K562 (cell line): ENCODE measurements around the gene PAQR8. TPM values are rescaled to one million over a fixed set of nuclear protein-coding genes. Genes with fewer than 3 reads are reported as not detected.

Experiments
- COPS2 ChIP-seq: fragments of 450-650 bp; conservative IDR thresholded peaks from 2 replicates; pipeline ENCODE4 v1.6.1; 2016; ENCODE audit warnings: mild to moderate bottlenecking, moderate library complexity
- CREBBP ChIP-seq: IDR thresholded peaks from one replicate; pipeline ENCODE4 v1.6.1; 2012; ENCODE audit warnings: low read depth, mild to moderate bottlenecking, control low read depth, inconsistent platforms, low read length
- HDAC2 ChIP-seq: fragments of 450-650 bp; IDR thresholded peaks from 2 replicates; pipeline ENCODE4 v1.6.1; 2016; ENCODE audit warnings: mild to moderate bottlenecking
- KAT7 ChIP-seq: sonication (generic); formaldehyde crosslinking; IDR thresholded peaks from 2 replicates; pipeline ENCODE4 v1.8.0; 2022; ENCODE audit warnings: missing genetic modification reagents, mild to moderate bottlenecking, borderline replicate concordance
- MAFK ChIP-seq: IDR thresholded peaks from 2 replicates; pipeline ENCODE4 v1.6.1; 2011; ENCODE audit warnings: low read length, improper control_type of control experiment
- NCOA2 ChIP-seq, 2 experiments: fragments of 450-650 bp; IDR thresholded peaks; 2 replicates each; pipeline ENCODE4 v1.6.1; 2018; ENCODE audit warnings: mild to moderate bottlenecking in 2 of 2, moderate library complexity in 1 of 2; ENCODE audit not compliant: partially characterized antibody in 2 of 2
- RCOR1 ChIP-seq, 2 experiments: IDR thresholded peaks; 2 replicates each; pipeline ENCODE4 v1.6.1; 2012; ENCODE audit warnings: low read depth in 2 of 2, low read length in 2 of 2, borderline replicate concordance in 1 of 2, improper control_type of control experiment in 1 of 2
- RFX5 ChIP-seq: IDR thresholded peaks from 2 replicates; pipeline ENCODE4 v1.6.1; 2011; ENCODE audit warnings: low read depth, mild to moderate bottlenecking, improper control_type of control experiment, low read length
- SMAD2 ChIP-seq: fragments of 150-350 bp; IDR thresholded peaks from 2 replicates; pipeline ENCODE4 v1.6.1; 2014; ENCODE audit warnings: low read depth, mild to moderate bottlenecking, low read length
- SMAD3 ChIP-seq: fragments of 450-650 bp; formaldehyde crosslinking; conservative IDR thresholded peaks from 2 replicates; pipeline ENCODE4 v1.4.0; 2020; ENCODE audit warnings: mild to moderate bottlenecking
- SP2 ChIP-seq: IDR thresholded peaks from 2 replicates; pipeline ENCODE4 v1.6.1; 2011; ENCODE audit warnings: mild to moderate bottlenecking, low read depth, low read length, moderate library complexity; ENCODE audit not compliant: poor library complexity, severe bottlenecking; ENCODE audit errors: extremely low read depth
- SREBF2 ChIP-seq: sonication (generic); formaldehyde crosslinking; IDR thresholded peaks from 2 replicates; pipeline ENCODE4 v1.4.0; 2020; ENCODE audit warnings: mild to moderate bottlenecking, missing genetic modification reagents
- TOE1 ChIP-seq, 2 experiments: fragments of 450-650 bp in 1 of 2; sonication (generic) in 1 of 2; formaldehyde crosslinking in 1 of 2; IDR thresholded peaks; 2 replicates each; pipeline versions ENCODE4 v1.7.1 to v1.8.0; 2016 to 2022; ENCODE audit warnings: borderline replicate concordance in 2 of 2, mild to moderate bottlenecking in 2 of 2, antibody characterized with exemption in 1 of 2, inconsistent platforms in 1 of 2, low read depth in 1 of 2, missing genetic modification reagents in 1 of 2, moderate library complexity in 1 of 2
- YBX1 ChIP-seq: fragments of 450-650 bp; IDR thresholded peaks from 2 replicates; pipeline ENCODE4 v1.7.1; 2016; ENCODE audit warnings: mild to moderate bottlenecking
- polyA plus RNA-seq, 8 experiments: library from polyadenylated mRNA; depleted of rRNA in 4 of 8; stranded (reverse) in 5 of 8; unstranded in 3 of 8; fragments of >200 nt; fragmentation: Nextera tagmentation in 2 of 8; fragmentation: Illumina TruSeq in 1 of 8; extraction: Ambion mirVana in 2 of 8; extraction: Trizol in 1 of 8; gene quantifications; 2 replicates each; pipeline versions ENCODE4 v1.2.1 to v1.2.3, GENCODE V29; 2011 to 2014; ENCODE audit warnings: inconsistent platforms in 1 of 8, missing spikeins in 1 of 8
- total RNA-seq, 7 experiments: library from RNA; depleted of rRNA in 6 of 7; stranded (reverse); fragments of >200 nt in 6 of 7; fragmentation: Illumina TruSeq in 2 of 7; extraction: Trizol in 2 of 7; gene quantifications; 2 replicates each; pipeline versions ENCODE4 v1.2.1 to v1.2.3, GENCODE V29; 2011 to 2021; ENCODE audit warnings: low replicate concordance in 1 of 7
- TF ChIP-seq, protein P1 (sequence below): fragments of 250-450 bp; sonication (Bioruptor Pico); IDR thresholded peaks from 2 replicates; pipeline ENCODE4 v1.9.0; 2021; ENCODE audit warnings: mild to moderate bottlenecking, inconsistent platforms
- TF ChIP-seq, protein P2 (sequence below): fragments of 450-650 bp; IDR thresholded peaks from one replicate; pipeline ENCODE4 v1.6.1; 2018; ENCODE audit warnings: mild to moderate bottlenecking, moderate library complexity; ENCODE audit not compliant: partially characterized antibody
- TF ChIP-seq, protein P3 (sequence below): fragments of 450-650 bp; formaldehyde crosslinking; IDR thresholded peaks from 2 replicates; pipeline ENCODE4 v1.4.0; 2020; ENCODE audit warnings: mild to moderate bottlenecking, moderate library complexity
- TF ChIP-seq, protein P4 (sequence below): fragments of 200-800 bp; sonication (Bioruptor generic); IDR thresholded peaks from 2 replicates; pipeline ENCODE4 v1.6.1; 2017; ENCODE audit warnings: missing genetic modification characterization, missing compliant biosample characterization
- TF ChIP-seq, protein P5 (sequence below): sonication (generic); formaldehyde crosslinking; IDR thresholded peaks from 2 replicates; pipeline ENCODE4 v1.8.1; 2023; ENCODE audit warnings: mild to moderate bottlenecking, missing genetic modification reagents

The PAQR8 gene
- total and polyA plus RNA-seq, 9 of the 15 experiments (the other 6 are each of a cell fraction or from before 2014, with no cell fraction given): 1.4 to 10.2 (median 3.5) TPM

DNA sequence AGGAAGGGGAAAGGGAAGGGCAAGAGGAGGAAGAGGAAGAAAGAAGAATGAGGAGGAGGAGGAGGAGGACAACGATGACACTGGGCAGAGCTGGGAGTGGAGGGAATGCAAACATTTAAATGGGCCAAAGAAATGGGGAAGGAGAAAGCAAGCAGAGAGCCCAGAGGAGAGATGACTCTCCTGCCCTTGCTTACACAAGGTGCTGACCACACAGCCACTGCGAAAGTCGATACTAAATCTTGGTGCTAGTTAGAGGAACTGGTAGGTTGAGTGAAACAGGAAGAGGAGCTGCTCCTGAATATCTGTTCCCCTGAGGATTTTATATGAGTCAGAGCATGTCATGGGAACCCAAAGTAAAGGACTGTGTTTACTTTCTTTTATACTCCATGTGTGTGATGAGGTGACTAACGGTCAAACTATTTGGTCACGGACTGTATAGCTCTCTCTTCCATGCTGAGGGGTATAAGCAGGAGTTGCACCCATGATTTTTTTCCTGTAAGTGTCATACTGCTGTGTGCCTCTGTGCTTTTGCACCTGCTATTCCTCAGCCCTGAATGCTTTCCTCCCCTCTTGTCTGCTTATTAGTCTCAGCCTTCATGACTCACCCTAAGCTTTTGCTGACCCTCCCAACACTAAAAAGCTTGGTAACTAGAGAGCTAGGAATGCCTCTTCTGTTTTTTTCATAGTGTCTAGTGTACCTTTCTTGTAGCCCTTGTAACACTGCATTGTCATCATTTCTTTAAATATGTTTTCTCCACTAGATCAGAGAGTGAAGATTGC, 9.5 kb upstream of the PAQR8 start (continued):
- TF ChIP-seq, protein P1, sequence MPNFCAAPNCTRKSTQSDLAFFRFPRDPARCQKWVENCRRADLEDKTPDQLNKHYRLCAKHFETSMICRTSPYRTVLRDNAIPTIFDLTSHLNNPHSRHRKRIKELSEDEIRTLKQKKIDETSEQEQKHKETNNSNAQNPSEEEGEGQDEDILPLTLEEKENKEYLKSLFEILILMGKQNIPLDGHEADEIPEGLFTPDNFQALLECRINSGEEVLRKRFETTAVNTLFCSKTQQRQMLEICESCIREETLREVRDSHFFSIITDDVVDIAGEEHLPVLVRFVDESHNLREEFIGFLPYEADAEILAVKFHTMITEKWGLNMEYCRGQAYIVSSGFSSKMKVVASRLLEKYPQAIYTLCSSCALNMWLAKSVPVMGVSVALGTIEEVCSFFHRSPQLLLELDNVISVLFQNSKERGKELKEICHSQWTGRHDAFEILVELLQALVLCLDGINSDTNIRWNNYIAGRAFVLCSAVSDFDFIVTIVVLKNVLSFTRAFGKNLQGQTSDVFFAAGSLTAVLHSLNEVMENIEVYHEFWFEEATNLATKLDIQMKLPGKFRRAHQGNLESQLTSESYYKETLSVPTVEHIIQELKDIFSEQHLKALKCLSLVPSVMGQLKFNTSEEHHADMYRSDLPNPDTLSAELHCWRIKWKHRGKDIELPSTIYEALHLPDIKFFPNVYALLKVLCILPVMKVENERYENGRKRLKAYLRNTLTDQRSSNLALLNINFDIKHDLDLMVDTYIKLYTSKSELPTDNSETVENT: no peak
- TF ChIP-seq SMAD2: no peak
- TF ChIP-seq, protein P2, sequence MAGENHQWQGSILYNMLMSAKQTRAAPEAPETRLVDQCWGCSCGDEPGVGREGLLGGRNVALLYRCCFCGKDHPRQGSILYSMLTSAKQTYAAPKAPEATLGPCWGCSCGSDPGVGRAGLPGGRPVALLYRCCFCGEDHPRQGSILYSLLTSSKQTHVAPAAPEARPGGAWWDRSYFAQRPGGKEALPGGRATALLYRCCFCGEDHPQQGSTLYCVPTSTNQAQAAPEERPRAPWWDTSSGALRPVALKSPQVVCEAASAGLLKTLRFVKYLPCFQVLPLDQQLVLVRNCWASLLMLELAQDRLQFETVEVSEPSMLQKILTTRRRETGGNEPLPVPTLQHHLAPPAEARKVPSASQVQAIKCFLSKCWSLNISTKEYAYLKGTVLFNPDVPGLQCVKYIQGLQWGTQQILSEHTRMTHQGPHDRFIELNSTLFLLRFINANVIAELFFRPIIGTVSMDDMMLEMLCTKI: no peak
- TF ChIP-seq CREBBP: no peak
- no peak for TF ChIP-seq TOE1 (IDR thresholded peaks at IDR 0.05; ENCODE audit: borderline replicate concordance)
- no peak for TF ChIP-seq TOE1 (CRISPR knock-in tag; IDR thresholded peaks at IDR 0.05; ENCODE audit: borderline replicate concordance, low read depth)
- TF ChIP-seq, protein P3, sequence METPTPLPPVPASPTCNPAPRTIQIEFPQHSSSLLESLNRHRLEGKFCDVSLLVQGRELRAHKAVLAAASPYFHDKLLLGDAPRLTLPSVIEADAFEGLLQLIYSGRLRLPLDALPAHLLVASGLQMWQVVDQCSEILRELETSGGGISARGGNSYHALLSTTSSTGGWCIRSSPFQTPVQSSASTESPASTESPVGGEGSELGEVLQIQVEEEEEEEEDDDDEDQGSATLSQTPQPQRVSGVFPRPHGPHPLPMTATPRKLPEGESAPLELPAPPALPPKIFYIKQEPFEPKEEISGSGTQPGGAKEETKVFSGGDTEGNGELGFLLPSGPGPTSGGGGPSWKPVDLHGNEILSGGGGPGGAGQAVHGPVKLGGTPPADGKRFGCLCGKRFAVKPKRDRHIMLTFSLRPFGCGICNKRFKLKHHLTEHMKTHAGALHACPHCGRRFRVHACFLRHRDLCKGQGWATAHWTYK (CRISPR knock-in tag): no peak
- TF ChIP-seq, protein P4, sequence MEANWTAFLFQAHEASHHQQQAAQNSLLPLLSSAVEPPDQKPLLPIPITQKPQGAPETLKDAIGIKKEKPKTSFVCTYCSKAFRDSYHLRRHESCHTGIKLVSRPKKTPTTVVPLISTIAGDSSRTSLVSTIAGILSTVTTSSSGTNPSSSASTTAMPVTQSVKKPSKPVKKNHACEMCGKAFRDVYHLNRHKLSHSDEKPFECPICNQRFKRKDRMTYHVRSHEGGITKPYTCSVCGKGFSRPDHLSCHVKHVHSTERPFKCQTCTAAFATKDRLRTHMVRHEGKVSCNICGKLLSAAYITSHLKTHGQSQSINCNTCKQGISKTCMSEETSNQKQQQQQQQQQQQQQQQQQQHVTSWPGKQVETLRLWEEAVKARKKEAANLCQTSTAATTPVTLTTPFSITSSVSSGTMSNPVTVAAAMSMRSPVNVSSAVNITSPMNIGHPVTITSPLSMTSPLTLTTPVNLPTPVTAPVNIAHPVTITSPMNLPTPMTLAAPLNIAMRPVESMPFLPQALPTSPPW (CRISPR knock-in tag): no peak
- TF ChIP-seq COPS2: no peak
- no peak for TF ChIP-seq MAFK
- no peak for TF ChIP-seq NCOA2 (IDR thresholded peaks at IDR 0.05; ENCODE audit: partially characterized antibody in 2 of 2)
- no peak for TF ChIP-seq SP2
- TF ChIP-seq SMAD3 (CRISPR knock-in tag): no peak
- TF ChIP-seq HDAC2: no peak
- TF ChIP-seq YBX1: no peak
- TF ChIP-seq RFX5: no peak
- TF ChIP-seq, protein P5, sequence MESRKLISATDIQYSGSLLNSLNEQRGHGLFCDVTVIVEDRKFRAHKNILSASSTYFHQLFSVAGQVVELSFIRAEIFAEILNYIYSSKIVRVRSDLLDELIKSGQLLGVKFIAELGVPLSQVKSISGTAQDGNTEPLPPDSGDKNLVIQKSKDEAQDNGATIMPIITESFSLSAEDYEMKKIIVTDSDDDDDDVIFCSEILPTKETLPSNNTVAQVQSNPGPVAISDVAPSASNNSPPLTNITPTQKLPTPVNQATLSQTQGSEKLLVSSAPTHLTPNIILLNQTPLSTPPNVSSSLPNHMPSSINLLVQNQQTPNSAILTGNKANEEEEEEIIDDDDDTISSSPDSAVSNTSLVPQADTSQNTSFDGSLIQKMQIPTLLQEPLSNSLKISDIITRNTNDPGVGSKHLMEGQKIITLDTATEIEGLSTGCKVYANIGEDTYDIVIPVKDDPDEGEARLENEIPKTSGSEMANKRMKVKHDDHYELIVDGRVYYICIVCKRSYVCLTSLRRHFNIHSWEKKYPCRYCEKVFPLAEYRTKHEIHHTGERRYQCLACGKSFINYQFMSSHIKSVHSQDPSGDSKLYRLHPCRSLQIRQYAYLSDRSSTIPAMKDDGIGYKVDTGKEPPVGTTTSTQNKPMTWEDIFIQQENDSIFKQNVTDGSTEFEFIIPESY: no peak
- no peak for TF ChIP-seq RCOR1 (IDR thresholded peaks at IDR 0.05; ENCODE audit: borderline replicate concordance in 1 of 2, low read depth in 2 of 2, low read length in 2 of 2)
- no peak for TF ChIP-seq SREBF2 (CRISPR knock-in tag)
- no peak for TF ChIP-seq KAT7
